MCF 10A (cell line): ENCODE results near the gene FIGLA. TPM values are rescaled to one million over a fixed set of nuclear protein-coding genes. Genes with fewer than 3 reads are reported as not detected.

Experiments used
- BruUV-seq: library from RNA; stranded (reverse); fragments of 400-500 nt; replicated peaks from 2 replicates; lab custom pipeline; 2021; lab: Mats Ljungman, UMichigan
- CTCF ChIA-PET: fragments of 300-600 bp; sonication (Branson Sonifier 250); formaldehyde crosslinking; extraction: SDS; loops from one replicate; lab custom pipeline; 2021; ENCODE audit warnings: antibody characterized with exemption, inconsistent platforms; lab: Yijun Ruan, JAX
- POLR2A ChIA-PET: fragments of 300-600, 350-650 bp; sonication (Branson Sonifier 250); formaldehyde crosslinking; extraction: SDS; loops from one replicate; lab custom pipeline; 2020; ENCODE audit warnings: antibody characterized with exemption, inconsistent platforms; lab: Yijun Ruan, JAX
- DNase-seq: peaks from one replicate; pipeline ENCODE4 v3.0.0-alpha.2; 2018; ENCODE audit not compliant: unreplicated experiment
- H3K27ac Mint-ChIP-seq: one replicate; pipeline ENCODE4 v1.8.0; 2022; ENCODE audit warnings: mild to moderate bottlenecking, low read depth, mixed read lengths; ENCODE audit not compliant: unreplicated experiment
- H3K27me3 Mint-ChIP-seq: one replicate; pipeline ENCODE4 v1.8.0; 2022; ENCODE audit warnings: mixed read lengths; ENCODE audit not compliant: insufficient read depth, unreplicated experiment
- H3K36me3 Mint-ChIP-seq: one replicate; pipeline ENCODE4 v1.8.0; 2022; ENCODE audit warnings: mild to moderate bottlenecking, moderate library complexity, mixed read lengths; ENCODE audit not compliant: insufficient read depth, unreplicated experiment
- H3K4me1 Mint-ChIP-seq: one replicate; pipeline ENCODE4 v1.8.0; 2022; ENCODE audit warnings: mixed read lengths; ENCODE audit not compliant: insufficient read depth, unreplicated experiment
- H3K4me3 Mint-ChIP-seq: one replicate; pipeline ENCODE4 v1.8.0; 2022; ENCODE audit warnings: mild to moderate bottlenecking, moderate library complexity, mixed read lengths; ENCODE audit not compliant: unreplicated experiment
- H3K9me3 Mint-ChIP-seq: one replicate; pipeline ENCODE4 v1.8.0; 2022; ENCODE audit warnings: mixed read lengths; ENCODE audit not compliant: unreplicated experiment
- intact Hi-C: fragments of 100-400 bp; cut with micrococcal nuclease; formaldehyde crosslinking; loops from 2 replicates; pipeline ENCODE4 v1.14.1; 2022
- total RNA-seq: library from RNA; stranded (reverse); gene quantifications from 2 replicates; pipeline ENCODE4 v1.2.3, GENCODE V29; 2022
- TF ChIP-seq, protein P1 (sequence below): fragments of 200-600 bp; IDR thresholded peaks from one replicate; pipeline ENCODE4 v1.8.0; 2022; ENCODE audit warnings: antibody characterized with exemption, mild to moderate bottlenecking; ENCODE audit not compliant: unreplicated experiment

Gene FIGLA
- total RNA-seq, 1 experiment from 2014 or later = not detected

DNA sequence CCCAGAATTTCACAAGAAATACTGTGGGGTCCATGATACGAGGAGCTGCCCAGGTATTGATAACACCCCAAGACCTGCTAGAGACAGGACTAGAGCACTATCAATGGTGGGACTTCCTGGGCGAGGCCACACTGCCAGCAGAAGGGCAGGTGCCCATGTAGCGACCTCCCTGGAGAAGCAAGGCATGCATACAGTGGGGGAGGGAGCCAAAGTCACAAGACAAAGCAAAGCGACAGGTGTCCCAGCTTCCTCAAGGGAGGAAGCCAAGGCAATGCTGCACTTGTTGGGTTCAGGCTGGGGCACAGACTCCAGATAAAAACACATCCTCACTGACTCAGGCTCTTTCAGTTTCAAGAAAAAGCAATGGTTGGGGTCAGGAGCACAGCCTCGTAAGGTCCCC, 37.7 kb upstream of the FIGLA start:
- TF ChIP-seq, protein P1, sequence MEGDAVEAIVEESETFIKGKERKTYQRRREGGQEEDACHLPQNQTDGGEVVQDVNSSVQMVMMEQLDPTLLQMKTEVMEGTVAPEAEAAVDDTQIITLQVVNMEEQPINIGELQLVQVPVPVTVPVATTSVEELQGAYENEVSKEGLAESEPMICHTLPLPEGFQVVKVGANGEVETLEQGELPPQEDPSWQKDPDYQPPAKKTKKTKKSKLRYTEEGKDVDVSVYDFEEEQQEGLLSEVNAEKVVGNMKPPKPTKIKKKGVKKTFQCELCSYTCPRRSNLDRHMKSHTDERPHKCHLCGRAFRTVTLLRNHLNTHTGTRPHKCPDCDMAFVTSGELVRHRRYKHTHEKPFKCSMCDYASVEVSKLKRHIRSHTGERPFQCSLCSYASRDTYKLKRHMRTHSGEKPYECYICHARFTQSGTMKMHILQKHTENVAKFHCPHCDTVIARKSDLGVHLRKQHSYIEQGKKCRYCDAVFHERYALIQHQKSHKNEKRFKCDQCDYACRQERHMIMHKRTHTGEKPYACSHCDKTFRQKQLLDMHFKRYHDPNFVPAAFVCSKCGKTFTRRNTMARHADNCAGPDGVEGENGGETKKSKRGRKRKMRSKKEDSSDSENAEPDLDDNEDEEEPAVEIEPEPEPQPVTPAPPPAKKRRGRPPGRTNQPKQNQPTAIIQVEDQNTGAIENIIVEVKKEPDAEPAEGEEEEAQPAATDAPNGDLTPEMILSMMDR = no peak
- ChIA-PET CTCF (interaction anchor here (0.6 kb wide), 1 partner anchor 41 kb away, joined by 3 read pairs; no protein-coding TSS in a partner anchor), POLR2A (no interaction called here)
- no peaks in the 10 kb centered on the region for H3K4me1 Mint-ChIP-seq
- intact Hi-C loops = no loop called here
- H3K27me3 Mint-ChIP-seq = peaks cover 52% of the 10 kb centered on the region
- DNase-seq = no peak
- no TSS peak for BruUV-seq
- H3K9me3 Mint-ChIP-seq = no peaks in the 10 kb centered on the region
- no peak overlapping the region for H3K27ac Mint-ChIP-seq
- H3K4me3 Mint-ChIP-seq = no peak overlapping the region
- no peaks in the 10 kb centered on the region for H3K36me3 Mint-ChIP-seq

DNA sequence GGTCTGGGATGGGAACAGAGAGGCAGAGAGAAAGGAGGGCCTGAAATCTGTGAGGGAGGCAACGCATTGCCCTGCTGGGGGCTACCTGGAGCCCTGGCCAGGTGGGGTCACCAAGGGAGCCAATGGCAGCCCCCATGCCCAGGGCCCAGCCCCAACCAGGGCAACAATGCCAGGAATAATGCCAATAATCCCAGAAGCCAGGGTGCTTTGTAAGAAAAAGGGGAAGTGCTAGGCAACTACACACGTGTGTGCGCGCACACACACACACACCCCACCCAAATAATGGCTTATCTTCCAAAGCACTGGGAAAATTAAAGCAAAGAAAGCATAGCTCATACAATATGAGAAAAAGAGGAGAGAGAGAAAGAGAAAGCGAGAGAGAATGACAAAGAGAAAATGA, 36.9 kb upstream of the FIGLA start:
- TF ChIP-seq, protein P1 = no peak
- no TSS peak for BruUV-seq
- intact Hi-C loops = no loop called here
- ChIA-PET CTCF (interaction anchor here (0.6 to 1.3 kb wide), 3 partner anchors 34 to 235 kb away, joined by 3 to 4 read pairs (median 3); partner anchors contain the start of gene FIGLA), POLR2A (no interaction called here)
- DNase-seq = no peak
- Mint-ChIP-seq H3K4me1 (no peaks in the 10 kb centered on the region), H3K9me3 (no peaks in the 10 kb centered on the region), H3K36me3 (no peaks in the 10 kb centered on the region), H3K27me3 (peaks cover 46% of the 10 kb centered on the region), H3K4me3 (no peak overlapping the region), H3K27ac (no peak overlapping the region)

DNA sequence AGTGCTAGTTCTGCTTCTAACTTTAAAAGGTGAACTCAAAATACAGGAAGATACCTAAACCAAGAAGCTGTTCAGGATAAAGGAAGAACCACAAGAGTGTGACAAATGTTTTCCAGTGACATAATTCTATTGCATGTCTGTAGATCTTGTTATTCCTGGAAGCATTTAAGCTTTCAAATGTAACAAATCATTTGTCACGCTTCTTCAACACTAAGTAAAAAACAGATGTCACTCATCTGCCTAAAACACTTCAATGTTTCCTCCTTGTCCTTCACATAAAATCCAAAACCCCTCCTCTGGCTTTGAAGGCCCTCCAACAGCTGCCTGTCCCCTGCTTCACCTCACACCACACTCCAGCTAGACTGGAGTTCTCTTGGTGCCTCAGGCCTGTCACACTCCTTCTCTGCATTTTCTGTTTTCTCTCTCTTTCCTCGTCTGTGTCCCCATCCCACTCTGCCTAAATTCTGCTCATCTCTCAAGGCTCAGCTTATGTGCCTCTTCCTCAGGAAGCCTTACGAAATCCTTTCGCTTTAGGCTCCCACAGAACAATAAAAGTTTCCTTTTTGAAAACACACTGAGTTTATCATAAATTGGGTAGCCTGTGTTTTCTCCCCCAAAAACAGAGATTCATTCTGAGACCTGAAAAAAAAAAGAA, 36.4 kb upstream of the FIGLA start:
- CTCF ChIA-PET = interaction anchor here (0.6 to 1.3 kb wide), 6 partner anchors 34 to 330 kb away, joined by 3 to 4 read pairs (median 3); partner anchors contain the start of gene FIGLA
- intact Hi-C loops = no loop called here
- Mint-ChIP-seq H3K27ac (no peak overlapping the region), H3K36me3 (no peaks in the 10 kb centered on the region), H3K9me3 (no peaks in the 10 kb centered on the region), H3K4me1 (no peaks in the 10 kb centered on the region), H3K27me3 (peaks cover 46% of the 10 kb centered on the region), H3K4me3 (no peak overlapping the region)
- POLR2A ChIA-PET = no interaction called here
- no TSS peak for BruUV-seq
- TF ChIP-seq, protein P1 = no peak
- no peak for DNase-seq

DNA sequence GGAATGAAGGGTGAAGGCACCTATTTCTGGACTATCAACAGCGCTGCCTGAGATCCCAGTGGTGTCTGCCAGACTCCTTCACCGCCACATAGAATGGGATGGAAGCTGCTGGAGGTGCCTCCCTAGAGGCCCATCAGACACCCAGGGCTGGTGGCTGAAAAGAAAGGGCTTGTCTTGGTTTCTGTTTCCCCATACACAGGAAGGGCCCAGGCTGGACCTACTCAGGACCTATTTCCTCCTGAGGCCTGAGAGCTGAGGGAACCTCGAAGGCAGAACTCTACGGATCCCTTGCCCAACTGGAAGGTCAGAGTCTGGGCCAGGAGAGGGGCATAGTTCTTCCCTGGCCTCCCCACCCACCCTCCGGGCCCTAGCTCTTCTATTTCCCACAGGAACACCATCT, 32.8 kb upstream of the FIGLA start:
- Mint-ChIP-seq H3K27me3 (peaks cover 49% of the 10 kb centered on the region), H3K36me3 (no peaks in the 10 kb centered on the region), H3K4me3 (no peak overlapping the region), H3K27ac (no peak overlapping the region), H3K9me3 (no peaks in the 10 kb centered on the region), H3K4me1 (no peaks in the 10 kb centered on the region)
- ChIA-PET CTCF (no interaction called here), POLR2A (no interaction called here)
- DNase-seq = no peak
- TF ChIP-seq, protein P1 = no peak
- intact Hi-C loops = no loop called here
- BruUV-seq = no TSS peak
